ENCODE results near the gene SHANK3.

The SHANK3 gene

GRCh38 chr22:50704510-50705218 lies 32.0 kb downstream of the SHANK3 start:
- Histone ChIP-seq H3K27ac (no peak overlapping the region), H3K4me3 (no peak overlapping the region), H3K9me3 (no peaks in the 10 kb centered on the region), H3K4me1 (no peaks in the 10 kb centered on the region), H3K27me3 (peaks cover 0 to 56% of the 10 kb centered on the region in 2 donors), H3K36me3 (no peaks in the 10 kb centered on the region)
- no peak for DNase-seq
- TF ChIP-seq, protein P1, sequence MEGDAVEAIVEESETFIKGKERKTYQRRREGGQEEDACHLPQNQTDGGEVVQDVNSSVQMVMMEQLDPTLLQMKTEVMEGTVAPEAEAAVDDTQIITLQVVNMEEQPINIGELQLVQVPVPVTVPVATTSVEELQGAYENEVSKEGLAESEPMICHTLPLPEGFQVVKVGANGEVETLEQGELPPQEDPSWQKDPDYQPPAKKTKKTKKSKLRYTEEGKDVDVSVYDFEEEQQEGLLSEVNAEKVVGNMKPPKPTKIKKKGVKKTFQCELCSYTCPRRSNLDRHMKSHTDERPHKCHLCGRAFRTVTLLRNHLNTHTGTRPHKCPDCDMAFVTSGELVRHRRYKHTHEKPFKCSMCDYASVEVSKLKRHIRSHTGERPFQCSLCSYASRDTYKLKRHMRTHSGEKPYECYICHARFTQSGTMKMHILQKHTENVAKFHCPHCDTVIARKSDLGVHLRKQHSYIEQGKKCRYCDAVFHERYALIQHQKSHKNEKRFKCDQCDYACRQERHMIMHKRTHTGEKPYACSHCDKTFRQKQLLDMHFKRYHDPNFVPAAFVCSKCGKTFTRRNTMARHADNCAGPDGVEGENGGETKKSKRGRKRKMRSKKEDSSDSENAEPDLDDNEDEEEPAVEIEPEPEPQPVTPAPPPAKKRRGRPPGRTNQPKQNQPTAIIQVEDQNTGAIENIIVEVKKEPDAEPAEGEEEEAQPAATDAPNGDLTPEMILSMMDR (IDR thresholded peaks at IDR 0.05), result no peak
- intact Hi-C loops (cut with DNase I; ENCODE audit: low total_unique reads), result no loop called here

DNA sequence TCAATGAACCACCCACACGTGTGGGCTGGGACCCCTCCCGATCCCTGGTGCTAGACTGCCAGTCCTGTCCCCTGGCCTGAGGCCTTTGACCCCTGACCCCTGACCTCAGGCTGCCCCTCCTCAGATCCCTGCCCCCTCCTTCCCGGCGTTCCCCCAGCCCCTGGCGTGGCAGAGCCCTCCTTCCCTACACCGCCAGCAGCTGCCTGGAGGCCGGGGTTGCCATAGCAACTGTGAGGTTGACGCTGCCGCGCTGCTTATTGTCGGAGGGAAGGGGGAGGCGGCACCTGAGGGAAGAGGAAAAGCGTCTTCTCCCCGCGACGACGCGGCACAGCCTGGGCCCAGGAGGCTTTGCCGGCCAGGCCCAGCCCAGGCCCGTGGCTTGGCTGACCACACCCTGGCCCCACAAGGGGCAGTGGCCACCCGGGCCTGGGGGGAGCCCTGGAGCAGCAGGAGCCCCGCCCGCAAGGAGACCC lies 32.6 kb downstream of the SHANK3 start:
- peaks cover 0 to 53% of the 10 kb centered on the region in 2 donors for H3K27me3 ChIP-seq
- no peak overlapping the region for H3K27ac ChIP-seq
- no peaks in the 10 kb centered on the region for H3K9me3 ChIP-seq
- TF ChIP-seq, protein P1 (IDR thresholded peaks at IDR 0.05), result no peak
- no peak overlapping the region for H3K4me3 ChIP-seq
- intact Hi-C loops (cut with DNase I; ENCODE audit: low total_unique reads), result no loop called here
- H3K36me3 ChIP-seq, result no peaks in the 10 kb centered on the region
- no peaks in the 10 kb centered on the region for H3K4me1 ChIP-seq
- DNase-seq, result no peak

DNA sequence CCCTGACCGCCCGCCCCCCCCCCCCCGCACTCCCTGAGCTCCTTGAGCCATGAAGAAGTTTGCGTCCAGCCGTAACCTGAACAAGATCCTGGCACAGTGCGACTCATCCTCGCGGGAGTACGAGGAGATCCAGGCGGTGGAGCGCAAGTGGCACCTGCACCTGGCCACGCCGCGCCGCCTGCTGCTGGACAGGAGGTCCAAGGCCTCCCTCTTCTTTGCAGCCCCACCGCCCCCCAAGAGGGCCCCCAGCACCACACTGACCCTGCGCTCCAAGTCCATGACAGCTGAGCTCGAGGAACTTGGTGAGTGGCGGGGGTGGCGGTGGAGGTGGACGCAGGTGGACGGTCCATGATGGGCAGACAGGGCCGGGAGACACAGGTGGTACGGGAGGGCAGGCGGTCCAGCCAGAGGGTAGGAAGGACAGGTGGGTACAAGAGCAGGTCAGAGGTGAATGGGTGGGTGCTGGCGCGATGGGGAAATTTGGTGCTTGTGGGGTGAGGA lies 33.3 kb downstream of the SHANK3 start:
- peaks cover 0 to 46% of the 10 kb centered on the region in 2 donors for H3K27me3 ChIP-seq
- no peak overlapping the region for H3K4me3 ChIP-seq
- intact Hi-C loops (cut with DNase I; ENCODE audit: low total_unique reads), result no loop called here
- no peak for DNase-seq
- no peaks in the 10 kb centered on the region for H3K9me3 ChIP-seq
- H3K27ac ChIP-seq, result no peak overlapping the region
- TF ChIP-seq, protein P1 (IDR thresholded peaks at IDR 0.05), result no peak
- no peaks in the 10 kb centered on the region for H3K36me3 ChIP-seq
- no peaks in the 10 kb centered on the region for H3K4me1 ChIP-seq

DNA sequence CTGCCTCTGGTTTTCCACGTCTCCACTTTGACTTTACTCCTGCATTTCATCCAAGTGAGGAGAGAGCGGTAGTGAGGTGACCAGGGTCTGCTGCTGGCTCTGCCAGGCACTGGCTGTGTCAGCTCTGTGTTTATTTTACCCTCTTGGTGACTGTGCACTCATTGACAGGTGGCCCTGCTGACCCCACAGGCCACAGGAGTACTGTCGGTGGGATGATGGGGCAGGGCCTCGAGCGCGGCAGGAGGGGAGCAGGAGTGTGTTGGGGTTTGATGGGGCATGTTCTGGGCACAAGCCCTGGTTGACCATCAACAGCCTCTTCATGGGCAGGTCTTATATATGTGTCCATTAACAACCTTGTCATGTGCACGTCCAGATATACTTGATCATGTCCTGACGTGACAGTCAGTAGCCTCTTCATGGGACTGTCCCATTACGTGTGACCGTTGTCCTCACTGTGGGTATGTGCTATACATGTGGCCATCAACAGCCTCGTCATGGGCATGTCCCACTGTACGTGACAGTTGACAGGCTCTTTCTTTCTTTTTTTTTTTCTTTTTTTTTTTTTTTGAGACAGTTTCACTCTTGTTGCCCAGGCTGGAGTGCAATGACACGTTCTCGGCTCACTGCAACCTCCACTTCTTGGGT lies 34.0 kb downstream of the SHANK3 start:
- no peaks in the 10 kb centered on the region for H3K9me3 ChIP-seq
- H3K27ac ChIP-seq, result no peak overlapping the region
- DNase-seq, result no peak
- peaks cover 0 to 43% of the 10 kb centered on the region in 2 donors for H3K27me3 ChIP-seq
- no peaks in the 10 kb centered on the region for H3K36me3 ChIP-seq
- no peak overlapping the region for H3K4me3 ChIP-seq
- no peaks in the 10 kb centered on the region for H3K4me1 ChIP-seq
- intact Hi-C loops (cut with DNase I; ENCODE audit: low total_unique reads), result no loop called here
- TF ChIP-seq, protein P1 (IDR thresholded peaks at IDR 0.05), result no peak

- intact Hi-C loops (cut with DNase I; ENCODE audit: low total_unique reads), result no loop called here
- no peak overlapping the region for H3K4me3 ChIP-seq
- TF ChIP-seq, protein P1 (IDR thresholded peaks at IDR 0.05), result no peak
- H3K27me3 ChIP-seq, result peaks cover 0 to 28% of the 10 kb centered on the region in 2 donors
- no peaks in the 10 kb centered on the region for H3K36me3 ChIP-seq
- H3K9me3 ChIP-seq, result no peaks in the 10 kb centered on the region
- no peak overlapping the region for H3K27ac ChIP-seq
- H3K4me1 ChIP-seq, result no peaks in the 10 kb centered on the region
- no peak for DNase-seq
Observed at GRCh38 chr22:50708474-50708873, 35.9 kb downstream of the SHANK3 start.

All from tibial artery (tissue), 4 donors.